Measurements from ENCODE around the gene GAD2. TPM values are rescaled to one million over a fixed set of nuclear protein-coding genes. Genes with fewer than 3 reads are reported as not detected.

Gene GAD2
- total and polyA plus RNA-seq, 10 donors, result not detected

DNA sequence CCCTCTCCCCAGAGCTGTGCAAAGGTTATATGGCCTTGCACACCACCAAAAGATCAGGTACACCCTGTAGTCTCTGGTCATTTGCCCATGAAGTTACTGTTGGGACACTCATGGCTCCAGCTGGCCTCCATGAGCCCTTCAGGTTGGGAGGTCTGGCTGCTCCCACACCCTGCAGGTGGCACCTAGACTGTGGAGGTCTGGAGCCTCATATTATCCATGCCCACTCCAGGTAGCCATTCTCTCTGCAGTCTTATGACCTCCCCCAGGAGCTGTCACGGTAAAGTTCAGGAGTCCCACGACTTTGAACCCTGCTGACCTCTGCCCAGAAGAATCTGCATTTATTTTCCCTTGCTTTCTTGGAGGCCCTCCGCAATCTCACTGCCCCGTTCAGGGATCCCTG is 39.2 kb upstream of the GAD2 start:
- H3K36me3 ChIP-seq, result no peaks in the 10 kb centered on the region
- H3K27me3 ChIP-seq (replicated peaks in 1 of 7), result peaks cover 0 to 16% (median 0%) of the 10 kb centered on the region in 7 donors
- H3K9me3 ChIP-seq, result no peaks in the 10 kb centered on the region
- DNase-seq, result no peak
- H3K27ac ChIP-seq, result no peak overlapping the region
- intact Hi-C loops (cut with DNase I; ENCODE audit: low total_unique reads), result no loop called here
- WGBS, 5 donors, result 72 to 89% (median 78%) methylated on average over 4 of the region's 4 CpGs
- TF ChIP-seq, protein P1, sequence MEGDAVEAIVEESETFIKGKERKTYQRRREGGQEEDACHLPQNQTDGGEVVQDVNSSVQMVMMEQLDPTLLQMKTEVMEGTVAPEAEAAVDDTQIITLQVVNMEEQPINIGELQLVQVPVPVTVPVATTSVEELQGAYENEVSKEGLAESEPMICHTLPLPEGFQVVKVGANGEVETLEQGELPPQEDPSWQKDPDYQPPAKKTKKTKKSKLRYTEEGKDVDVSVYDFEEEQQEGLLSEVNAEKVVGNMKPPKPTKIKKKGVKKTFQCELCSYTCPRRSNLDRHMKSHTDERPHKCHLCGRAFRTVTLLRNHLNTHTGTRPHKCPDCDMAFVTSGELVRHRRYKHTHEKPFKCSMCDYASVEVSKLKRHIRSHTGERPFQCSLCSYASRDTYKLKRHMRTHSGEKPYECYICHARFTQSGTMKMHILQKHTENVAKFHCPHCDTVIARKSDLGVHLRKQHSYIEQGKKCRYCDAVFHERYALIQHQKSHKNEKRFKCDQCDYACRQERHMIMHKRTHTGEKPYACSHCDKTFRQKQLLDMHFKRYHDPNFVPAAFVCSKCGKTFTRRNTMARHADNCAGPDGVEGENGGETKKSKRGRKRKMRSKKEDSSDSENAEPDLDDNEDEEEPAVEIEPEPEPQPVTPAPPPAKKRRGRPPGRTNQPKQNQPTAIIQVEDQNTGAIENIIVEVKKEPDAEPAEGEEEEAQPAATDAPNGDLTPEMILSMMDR (IDR thresholded peaks at IDR 0.05 in 8 of 11, conservative IDR thresholded peaks at IDR 0.05 in 3 of 11), result no peak
- TF ChIP-seq POLR2AphosphoS5 (IDR thresholded peaks at IDR 0.05) (no peak), POLR2A (IDR thresholded peaks at IDR 0.05) (no peak)
- no peak overlapping the region for H3K4me3 ChIP-seq
- no peaks in the 10 kb centered on the region for H3K4me1 ChIP-seq

DNA sequence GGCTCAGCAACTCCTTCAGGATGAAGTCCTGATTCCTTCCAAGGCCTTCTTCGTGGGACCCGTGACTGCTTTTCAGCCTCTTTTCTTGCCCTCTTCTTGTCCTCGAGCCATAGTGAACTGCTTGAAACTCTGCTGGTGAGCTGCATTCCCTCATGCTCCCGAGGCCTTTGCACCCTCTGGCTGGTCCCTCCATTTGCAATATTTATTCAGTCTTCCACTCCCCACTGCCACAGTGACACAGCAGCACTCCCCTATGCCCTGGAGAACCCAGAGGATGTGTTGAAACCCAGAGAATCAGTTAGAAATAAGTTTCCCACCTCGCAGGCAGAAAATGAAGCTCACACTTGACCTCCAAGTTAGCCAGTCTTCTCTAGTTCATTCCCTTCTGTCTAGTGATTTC is 22.3 kb upstream of the GAD2 start:
- peaks cover 0 to 3% (median 0%) of the 10 kb centered on the region in 8 donors for H3K9me3 ChIP-seq
- H3K27me3 ChIP-seq (replicated peaks in 1 of 7), result peaks cover 0 to 19% (median 0%) of the 10 kb centered on the region in 7 donors
- no peak overlapping the region for H3K27ac ChIP-seq
- intact Hi-C loops (cut with DNase I; ENCODE audit: low total_unique reads), result no loop called here
- no peak for TF ChIP-seq POLR2A (IDR thresholded peaks at IDR 0.05)
- TF ChIP-seq, protein P1 (IDR thresholded peaks at IDR 0.05 in 8 of 11, conservative IDR thresholded peaks at IDR 0.05 in 3 of 11), result no peak
- no peak for TF ChIP-seq POLR2AphosphoS5 (IDR thresholded peaks at IDR 0.05)
- no peak overlapping the region for H3K4me3 ChIP-seq
- H3K4me1 ChIP-seq, result no peaks in the 10 kb centered on the region
- DNase-seq, result no peak
- WGBS, 5 donors, result 64 to 84% (median 69%) methylated on average over 5 of the region's 5 CpGs
- no peaks in the 10 kb centered on the region for H3K36me3 ChIP-seq

DNA sequence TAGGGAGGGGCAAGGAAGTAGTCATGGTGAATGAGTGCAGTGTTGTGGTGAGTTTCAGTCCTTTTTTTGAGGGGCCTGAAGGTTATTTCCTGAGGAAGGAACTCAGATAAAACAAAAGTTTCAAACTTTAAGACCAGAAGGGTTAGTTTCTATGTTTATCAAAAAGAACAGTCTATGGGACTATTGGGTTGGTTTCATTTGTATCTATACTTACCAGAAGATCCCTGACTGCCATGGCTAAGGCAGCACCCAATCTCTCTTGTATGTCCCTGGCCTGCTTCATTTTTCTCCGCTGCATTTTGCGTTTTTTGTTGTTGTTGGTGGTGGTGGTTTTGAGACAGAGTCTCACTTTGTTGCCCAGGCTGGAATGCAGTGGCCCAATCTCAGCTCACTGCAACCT is 19.3 kb upstream of the GAD2 start:
- Histone ChIP-seq H3K9me3 (peaks cover 0 to 3% (median 0%) of the 10 kb centered on the region in 8 donors), H3K27me3 (replicated peaks in 1 of 7) (peaks cover 0 to 5% (median 0%) of the 10 kb centered on the region in 7 donors), H3K4me1 (no peaks in the 10 kb centered on the region), H3K4me3 (no peak overlapping the region), H3K27ac (no peak overlapping the region), H3K36me3 (no peaks in the 10 kb centered on the region)
- WGBS, 5 donors, result 86 to 100% (median 90%) methylated on average over 2 of the region's 2 CpGs
- intact Hi-C loops (cut with DNase I; ENCODE audit: low total_unique reads), result no loop called here
- no peak for DNase-seq
- TF ChIP-seq, protein P1 (IDR thresholded peaks at IDR 0.05 in 8 of 11, conservative IDR thresholded peaks at IDR 0.05 in 3 of 11), result no peak
- TF ChIP-seq POLR2AphosphoS5 (IDR thresholded peaks at IDR 0.05) (no peak), POLR2A (IDR thresholded peaks at IDR 0.05) (no peak)

DNA sequence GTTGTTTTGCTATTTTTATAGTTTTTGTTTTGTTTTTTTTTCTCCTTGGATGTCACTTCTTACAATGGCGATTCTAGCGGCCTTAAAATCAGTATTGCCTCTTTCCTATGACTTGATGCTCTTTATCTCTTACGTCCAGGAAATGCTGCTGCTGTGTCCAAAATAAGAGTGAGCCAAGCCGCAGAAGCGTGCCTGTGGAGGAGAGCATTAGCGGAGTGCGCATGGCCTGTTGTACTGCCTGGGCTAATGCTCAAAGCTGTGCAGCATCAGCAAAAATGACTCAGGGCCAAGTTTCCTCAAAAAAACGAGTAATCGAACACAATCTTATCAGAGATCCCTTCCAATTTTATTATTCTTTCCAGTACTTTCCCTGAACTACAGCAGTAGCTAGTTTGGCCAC is 18.5 kb upstream of the GAD2 start:
- Histone ChIP-seq H3K27ac (no peak overlapping the region), H3K4me1 (no peaks in the 10 kb centered on the region), H3K9me3 (peaks cover 0 to 3% (median 0%) of the 10 kb centered on the region in 8 donors), H3K36me3 (no peaks in the 10 kb centered on the region), H3K4me3 (no peak overlapping the region), H3K27me3 (replicated peaks in 1 of 7) (peaks cover 0 to 5% (median 0%) of the 10 kb centered on the region in 7 donors)
- WGBS, 5 donors, result 86 to 93% (median 90%) methylated on average over 9 of the region's 9 CpGs
- no peak for DNase-seq
- TF ChIP-seq POLR2A (IDR thresholded peaks at IDR 0.05) (no peak), POLR2AphosphoS5 (IDR thresholded peaks at IDR 0.05) (no peak)
- TF ChIP-seq, protein P1 (IDR thresholded peaks at IDR 0.05 in 8 of 11, conservative IDR thresholded peaks at IDR 0.05 in 3 of 11), result no peak
- intact Hi-C loops (cut with DNase I; ENCODE audit: low total_unique reads), result no loop called here
